Measurements from ENCODE around the gene USP6NL.

Gene USP6NL

GRCh38 chr10:11616021-11616420 is 4.6 kb upstream of the USP6NL start:
- no peak for DNase-seq (ENCODE audit: low spot score)

DNA sequence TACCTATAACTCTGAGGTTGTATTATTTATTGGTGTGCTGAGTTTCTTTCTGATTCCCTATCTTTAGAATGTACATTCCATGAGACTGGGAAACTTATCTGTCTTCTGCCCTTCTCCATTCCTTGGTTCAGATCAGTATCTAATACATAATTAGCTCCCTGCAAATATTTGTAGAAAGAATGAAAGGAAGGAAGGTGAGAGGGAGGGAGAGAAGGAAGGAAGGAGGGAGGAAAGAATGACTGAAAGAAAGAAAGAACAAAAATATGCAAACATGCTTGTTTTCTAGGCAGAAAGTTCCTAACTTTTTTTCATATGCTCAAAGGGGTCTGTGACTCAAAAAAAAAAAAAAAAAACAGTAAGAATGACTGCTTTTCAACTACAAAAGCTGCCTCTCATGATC is 3.9 kb upstream of the USP6NL start:
- DNase-seq (ENCODE audit: low spot score): no peak

DNA sequence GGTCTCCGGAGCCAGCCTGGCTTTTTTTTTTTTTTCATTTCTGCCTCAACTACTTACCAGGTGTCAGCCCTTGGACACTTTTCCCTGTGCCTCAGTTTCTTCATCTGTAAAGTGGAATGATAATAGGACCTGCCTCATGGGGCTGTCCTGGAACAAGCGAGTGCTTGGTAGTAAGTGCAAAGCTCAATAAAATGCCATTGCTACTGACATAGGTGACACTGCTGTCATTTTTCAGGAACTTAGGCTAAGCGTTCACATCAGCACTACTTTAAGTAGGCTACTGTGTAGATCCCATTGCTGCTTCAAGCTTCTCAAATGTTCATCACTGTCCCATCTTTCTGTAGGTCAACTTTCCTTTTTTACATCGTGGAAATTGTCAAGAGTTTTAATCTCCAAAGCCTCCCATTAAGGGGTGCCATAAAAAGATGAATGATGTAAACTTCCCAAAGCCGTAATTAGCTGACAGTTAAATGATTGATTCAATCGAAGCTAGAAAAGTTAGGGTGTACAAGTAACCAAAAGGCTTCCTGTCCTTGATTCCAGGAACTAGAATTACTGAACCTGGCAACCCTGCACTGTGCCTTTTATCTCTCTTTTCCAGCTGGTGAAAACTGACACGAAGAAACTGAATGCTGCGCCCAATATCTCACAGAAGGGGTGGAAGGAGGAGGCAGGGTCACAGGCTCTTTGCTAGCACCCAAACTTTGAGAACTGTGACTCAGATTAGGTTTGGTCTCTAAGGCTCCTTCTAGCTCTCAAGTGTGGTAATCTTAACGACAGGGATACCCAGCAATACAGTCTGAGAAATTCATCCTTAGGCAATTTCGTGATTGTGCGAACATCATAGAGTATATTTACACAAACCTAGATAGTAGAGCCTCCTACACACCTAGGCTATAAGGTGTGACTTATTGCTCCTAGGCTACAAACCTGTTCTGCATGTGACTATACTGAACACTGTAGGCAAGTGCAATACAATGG is 861 bp upstream of the USP6NL start:
- DNase-seq (ENCODE audit: low spot score): no peak

- DNase-seq (ENCODE audit: low spot score): no peak
Measured at GRCh38 chr10:11610826-11611247, 613 bp downstream of the USP6NL start.

DNA sequence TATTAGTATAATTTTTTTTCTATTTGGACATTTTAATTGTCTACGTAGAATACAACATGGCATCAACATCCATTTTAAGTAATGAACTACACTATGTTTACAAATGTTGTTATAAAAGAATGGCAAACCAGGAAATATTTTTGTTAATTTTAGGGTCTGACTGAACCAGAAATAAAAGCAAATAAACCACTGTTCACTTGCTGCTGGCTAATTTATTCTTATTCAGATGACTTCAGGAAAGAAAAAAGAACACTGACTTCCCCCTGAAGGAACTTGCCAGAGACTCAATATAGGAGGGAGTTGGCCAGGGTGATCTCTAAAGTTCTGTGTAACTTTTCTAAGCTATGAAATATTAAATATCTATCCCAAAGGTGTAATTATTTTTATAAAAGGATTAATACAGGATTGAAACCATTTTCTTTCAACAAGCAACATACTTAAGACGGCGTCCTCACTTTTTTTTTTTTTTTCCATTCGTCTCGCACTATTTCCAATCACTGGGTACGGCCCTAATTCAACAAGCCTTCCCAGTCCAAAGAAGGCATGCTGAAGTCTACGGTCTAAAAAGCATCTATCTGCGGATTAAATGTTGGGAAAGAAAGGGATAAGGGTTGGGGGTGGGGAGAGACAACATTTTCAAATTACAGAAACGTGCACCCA is 1.2 kb downstream of the USP6NL start:
- no peak for DNase-seq (ENCODE audit: low spot score)

DNA sequence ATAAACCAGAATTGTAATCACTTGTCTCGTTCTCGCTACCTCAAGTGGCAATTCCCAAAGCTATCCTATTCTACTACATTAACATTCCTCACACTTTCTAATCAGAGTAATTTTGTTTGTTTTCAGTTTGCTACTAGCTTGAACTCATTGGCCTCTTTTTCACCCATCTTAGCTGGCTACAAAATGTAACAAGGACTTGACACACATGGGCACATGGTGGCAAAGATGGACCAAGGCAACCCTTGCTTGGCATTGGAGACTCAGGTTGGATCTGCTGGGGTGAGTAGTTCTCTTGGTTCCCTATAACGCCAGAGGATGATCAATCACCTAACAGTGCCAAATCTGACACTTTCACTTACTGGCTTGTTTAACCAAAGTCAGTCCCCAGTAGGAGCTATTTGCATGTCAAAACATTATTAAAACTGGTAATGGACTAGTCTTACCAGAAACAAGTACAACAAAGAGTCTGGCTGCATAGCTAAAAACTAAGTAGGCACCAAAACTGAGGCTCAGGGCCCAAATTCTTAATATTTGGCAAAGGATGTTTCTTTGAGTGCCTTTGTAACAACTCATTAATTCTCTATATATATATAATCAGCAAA is 1.9 kb downstream of the USP6NL start:
- DNase-seq (ENCODE audit: low spot score): no peak

DNA sequence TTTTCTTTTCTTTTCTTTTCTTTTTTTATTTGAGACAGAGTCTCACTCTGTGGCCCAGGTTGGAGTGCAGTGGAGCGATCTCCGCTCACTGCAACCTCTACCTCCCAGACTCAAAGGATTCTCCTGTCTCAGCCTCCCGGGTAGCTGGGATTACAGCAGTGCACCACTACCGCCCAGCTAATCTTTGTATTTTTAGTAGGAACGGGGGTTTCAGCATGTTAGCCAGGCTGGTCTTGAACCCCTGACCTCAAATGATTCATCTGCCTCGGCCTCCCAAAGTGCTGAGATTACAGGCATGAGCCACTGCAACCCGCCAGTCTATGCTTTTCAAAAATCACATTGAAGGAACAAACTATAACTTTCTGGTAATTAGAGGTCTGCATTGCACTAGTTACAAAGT is 2.4 kb downstream of the USP6NL start:
- no peak for DNase-seq (ENCODE audit: low spot score)

GRCh38 chr10:11608159-11609013 is 3.1 kb downstream of the USP6NL start:
- no peak for DNase-seq (ENCODE audit: low spot score)

DNA sequence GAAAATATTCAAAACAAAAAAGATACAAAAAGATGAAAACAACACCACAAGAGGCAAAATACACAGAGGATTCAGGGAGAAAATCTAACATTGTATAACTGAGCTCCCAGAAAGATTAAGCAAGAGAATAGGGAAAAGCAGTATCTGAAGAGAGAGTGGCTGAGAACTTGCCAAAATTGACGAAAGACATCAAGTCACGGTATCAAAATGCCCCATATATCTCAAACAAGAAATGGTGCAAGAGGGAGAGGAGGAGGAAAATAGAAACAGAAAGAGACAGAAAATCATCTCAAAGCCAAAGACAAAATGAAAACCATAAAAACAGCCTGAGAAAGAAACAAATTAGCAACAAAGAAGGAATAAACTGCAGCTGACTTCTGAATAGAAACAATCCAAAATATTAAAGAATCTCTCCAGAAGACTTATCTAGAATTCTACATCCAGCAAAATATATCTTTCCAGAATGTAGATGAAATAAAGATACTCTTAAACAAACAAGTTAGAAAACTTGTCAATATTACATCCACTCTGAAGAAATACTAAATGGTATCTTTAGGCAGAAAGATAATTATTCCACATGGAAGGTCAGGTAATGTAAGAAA is 5.5 kb downstream of the USP6NL start:
- DNase-seq (ENCODE audit: low spot score): no peak

DNA sequence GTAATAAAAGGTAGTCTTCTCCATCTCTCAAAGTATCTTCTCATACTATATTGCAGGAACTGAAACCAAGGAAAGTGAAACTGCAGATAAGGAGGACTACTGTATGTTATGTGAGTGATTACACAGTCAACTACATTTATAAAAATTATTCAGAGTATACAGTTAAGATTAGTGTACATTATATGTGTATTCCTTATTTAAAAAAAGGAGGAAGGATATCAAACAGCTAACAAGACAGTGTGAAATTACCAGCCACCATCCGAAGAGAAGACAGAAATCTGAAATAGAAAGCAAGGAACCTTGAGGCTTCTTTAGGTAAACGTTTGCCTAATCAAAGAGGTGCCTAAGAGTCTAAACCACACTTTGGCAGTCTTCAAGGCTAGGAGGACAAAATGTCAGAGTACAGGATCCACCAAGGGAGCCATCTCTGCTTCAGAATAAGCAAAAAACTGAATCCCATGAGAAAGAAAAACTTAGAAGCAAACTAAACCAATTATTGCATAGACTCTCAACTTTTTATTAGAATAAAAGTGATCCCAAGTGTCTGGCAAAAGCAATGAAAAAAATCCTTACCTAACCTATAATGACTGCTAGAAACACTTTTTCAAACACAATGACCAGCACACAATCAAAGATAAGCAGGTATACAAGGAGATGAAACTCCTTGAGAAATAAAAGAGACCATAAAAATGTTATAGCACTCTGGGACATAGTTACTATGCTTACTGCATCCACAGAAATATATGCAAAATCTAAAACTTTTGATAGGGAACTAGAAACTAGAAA is 6.4 kb downstream of the USP6NL start:
- no peak for DNase-seq (ENCODE audit: low spot score)

DNA sequence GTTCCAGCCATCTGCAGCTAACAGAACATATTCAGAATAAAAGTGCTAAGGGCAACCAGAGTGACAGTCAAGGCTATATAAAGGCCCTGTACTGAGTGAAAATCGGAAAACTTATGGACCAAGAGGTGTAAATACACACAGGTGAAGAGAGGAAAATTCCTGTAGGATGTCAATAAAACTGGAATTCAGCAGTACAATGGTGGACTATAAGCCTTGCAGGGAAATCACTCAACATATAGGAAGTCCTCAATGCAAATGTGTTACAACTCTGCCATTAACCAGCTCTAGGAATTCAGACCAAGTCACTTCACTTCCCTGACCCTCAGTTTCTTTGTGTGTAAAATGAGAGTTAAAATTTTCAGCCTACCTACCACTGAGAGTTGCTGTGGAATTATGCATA is 7.7 kb downstream of the USP6NL start:
- DNase-seq (ENCODE audit: low spot score): no peak

DNA sequence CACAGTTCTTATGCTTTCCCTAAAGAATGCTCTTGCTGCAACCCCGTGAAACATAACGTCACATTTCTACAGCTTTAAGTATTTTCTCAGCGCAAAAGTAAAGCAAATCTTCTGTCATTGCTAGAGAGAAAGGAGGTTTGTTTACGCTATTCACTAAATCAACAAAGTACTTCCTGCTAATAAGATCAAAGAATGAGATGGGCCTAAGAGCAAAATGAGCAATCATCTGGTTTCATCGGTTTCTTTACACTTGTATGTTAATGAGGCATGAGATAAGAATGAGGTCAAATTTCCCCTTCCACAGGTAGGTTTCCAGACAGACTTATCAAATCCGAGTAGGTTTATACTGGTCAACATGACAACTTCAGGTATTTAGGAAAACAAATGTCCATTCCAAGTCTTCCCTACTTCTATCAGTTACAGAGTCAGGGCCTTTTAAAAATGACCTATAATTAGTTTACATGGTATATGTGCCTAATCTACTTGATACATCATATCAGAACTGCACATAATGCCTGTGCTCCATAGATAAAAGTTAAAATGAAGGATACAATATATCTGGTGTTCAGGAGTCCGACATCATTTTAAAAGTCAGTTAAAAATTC is 8.4 kb downstream of the USP6NL start:
- no peak for DNase-seq (ENCODE audit: low spot score)

- DNase-seq (ENCODE audit: low spot score): no peak
Measured at GRCh38 chr10:11602358-11602757, 9.1 kb downstream of the USP6NL start.

DNA sequence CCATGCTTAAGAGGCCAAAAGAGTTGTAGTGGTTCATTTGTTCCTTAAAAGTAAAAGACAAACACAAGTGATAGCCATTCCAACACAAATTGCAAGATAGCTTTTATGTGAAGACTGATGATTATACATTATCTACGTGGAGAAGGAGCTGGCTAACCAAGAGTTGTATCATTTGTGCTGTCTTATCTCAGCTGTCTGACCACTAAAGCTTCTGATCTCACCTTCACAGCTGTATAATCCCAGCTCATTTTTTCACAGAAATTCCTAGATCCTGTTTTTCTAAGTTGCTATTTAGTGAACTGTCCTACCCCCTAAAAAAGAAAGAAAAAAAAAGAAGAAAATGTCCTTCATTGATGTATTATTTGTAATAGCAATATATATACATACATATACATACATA is 9.8 kb downstream of the USP6NL start:
- no peak for DNase-seq (ENCODE audit: low spot score)

- no peak for DNase-seq (ENCODE audit: low spot score)
Measured at GRCh38 chr10:11600280-11600679, 11.2 kb downstream of the USP6NL start.

GRCh38 chr10:11598712-11599397 is 12.6 kb downstream of the USP6NL start:
- no peak for DNase-seq (ENCODE audit: low spot score)

DNA sequence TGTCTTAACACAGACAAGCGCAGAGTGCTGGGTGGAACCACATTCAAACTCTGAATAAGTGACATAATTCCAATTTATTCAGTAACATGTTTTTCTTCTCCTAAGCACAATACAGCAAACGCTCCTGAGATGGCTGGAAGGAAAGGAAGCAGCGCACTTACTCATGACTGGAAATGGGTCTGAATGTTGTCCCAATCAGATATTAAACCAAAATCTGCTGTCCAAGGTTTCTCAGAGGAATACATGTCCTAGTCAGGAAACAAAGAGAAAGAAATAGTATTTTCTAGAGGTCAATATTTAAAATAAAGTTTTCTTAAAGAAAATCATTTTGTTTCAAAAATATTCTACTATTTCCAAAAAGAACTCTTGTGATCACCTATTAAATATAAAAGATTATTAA is 14.0 kb downstream of the USP6NL start:
- DNase-seq (ENCODE audit: low spot score): no peak

DNA sequence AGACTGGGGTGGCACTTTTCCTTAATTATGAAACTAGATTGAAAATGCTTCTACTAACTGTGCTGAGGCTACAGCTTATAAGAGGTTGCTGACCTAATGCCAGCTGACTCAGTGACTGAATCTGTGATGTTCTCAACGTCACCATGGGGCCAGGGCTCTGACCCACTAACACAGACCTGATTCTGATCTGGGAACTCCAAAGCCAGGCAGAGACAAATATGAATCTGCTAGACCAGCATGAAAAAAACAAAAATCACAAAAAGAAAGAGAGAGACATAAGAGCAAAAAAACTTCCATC is 16.1 kb downstream of the USP6NL start:
- DNase-seq (ENCODE audit: low spot score): no peak

GRCh38 chr10:11594589-11595394 is 16.7 kb downstream of the USP6NL start:
- no peak for DNase-seq (ENCODE audit: low spot score)
